ENCODE results near the gene OR2F1. TPM values are rescaled to one million over a fixed set of nuclear protein-coding genes. Genes with fewer than 3 reads are reported as not detected.
A peak's percentile ranks its signal among the peaks of the same experiment; 100 is the strongest.

OR2F1 gene, protein sequence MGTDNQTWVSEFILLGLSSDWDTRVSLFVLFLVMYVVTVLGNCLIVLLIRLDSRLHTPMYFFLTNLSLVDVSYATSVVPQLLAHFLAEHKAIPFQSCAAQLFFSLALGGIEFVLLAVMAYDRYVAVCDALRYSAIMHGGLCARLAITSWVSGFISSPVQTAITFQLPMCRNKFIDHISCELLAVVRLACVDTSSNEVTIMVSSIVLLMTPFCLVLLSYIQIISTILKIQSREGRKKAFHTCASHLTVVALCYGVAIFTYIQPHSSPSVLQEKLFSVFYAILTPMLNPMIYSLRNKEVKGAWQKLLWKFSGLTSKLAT
- total RNA-seq = not detected

DNA sequence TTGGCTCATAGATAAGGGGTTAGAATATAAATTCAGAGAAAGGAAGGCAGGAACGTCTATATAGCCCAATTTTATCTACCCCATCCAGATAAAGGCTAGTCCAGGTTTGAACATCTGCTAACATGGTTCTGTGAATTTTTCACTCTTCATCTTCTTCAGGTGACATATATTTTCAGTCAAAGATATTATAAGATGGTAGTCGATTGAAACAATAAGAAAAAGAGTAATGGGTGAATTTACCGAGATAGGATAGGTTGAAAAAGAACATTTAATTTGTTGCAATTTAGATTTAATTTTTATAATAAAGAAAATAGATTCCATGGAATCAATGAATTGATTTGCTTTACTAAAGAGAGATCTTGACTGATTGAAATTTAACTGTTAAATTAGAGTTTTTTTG lies at the start of gene OR2F1:
TSS of gene OR2F1 (plus strand) at position 301 of the 400 bp plus-strand sequence. CDS start 5,127 bp downstream, outside the sequence.
- ATAC-seq = no peak
- H3K4me3 Mint-ChIP-seq = no peak within 1 kb of the TSS
- no peaks in the 10 kb centered on the region for H3K9me3 Mint-ChIP-seq
- no peaks in the 10 kb centered on the region for H3K4me1 Mint-ChIP-seq (ENCODE audit: low read depth)
- DNase-seq = no peak
- peaks cover 20% of the 10 kb centered on the region for H3K27me3 Mint-ChIP-seq (ENCODE audit: low read depth)
- no peaks in the 10 kb centered on the region for H3K36me3 Mint-ChIP-seq (ENCODE audit: insufficient read depth)

DNA sequence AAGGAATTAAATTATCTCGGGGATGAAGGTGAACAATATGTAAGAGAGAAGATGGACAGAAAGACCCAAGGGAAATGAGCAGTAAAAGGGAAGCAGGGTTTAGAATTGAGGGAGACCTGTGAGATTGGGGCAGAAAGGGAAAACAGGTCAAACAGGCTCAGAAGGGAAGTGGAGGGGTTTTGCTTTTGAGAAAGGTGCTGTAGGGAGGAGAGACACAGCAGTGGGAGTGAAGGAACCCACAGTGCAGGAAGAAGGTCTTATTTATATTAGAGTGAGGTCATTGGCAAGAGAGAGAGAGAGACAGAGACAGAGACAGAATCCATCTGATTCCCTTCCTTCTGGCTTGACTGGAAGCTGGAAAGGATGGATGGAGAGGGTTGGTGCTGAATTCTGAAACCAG lies 49.1 kb upstream of the OR2F1 start:
- ATAC-seq = no peak
- Mint-ChIP-seq H3K27me3 (ENCODE audit: low read depth) (peaks cover 4% of the 10 kb centered on the region), H3K36me3 (ENCODE audit: insufficient read depth) (no peaks in the 10 kb centered on the region), H3K4me1 (ENCODE audit: low read depth) (peaks cover 16% of the 10 kb centered on the region), H3K9me3 (no peaks in the 10 kb centered on the region), H3K4me3 (no peak overlapping the region)
- no peak for DNase-seq

DNA sequence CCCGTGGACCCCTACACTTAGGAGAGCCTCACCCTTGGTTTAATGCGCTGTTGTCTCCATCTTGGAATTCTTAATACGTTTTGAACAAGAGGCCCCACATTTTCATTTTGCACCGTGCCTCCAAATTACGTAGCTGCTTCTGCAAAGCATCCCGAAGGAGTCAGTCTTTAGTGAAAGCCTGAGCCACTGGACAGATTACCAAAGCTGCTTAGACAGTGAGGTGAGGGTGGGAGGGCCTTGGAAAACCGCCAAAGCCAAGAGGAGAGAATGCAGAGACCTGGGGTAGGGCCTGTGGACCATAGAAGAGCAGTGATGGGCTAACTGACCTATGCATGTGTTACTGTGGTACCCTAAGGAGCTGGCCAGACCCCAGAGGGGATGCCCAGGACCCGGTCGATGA lies 48.5 kb upstream of the OR2F1 start:
- peaks cover 4% of the 10 kb centered on the region for H3K27me3 Mint-ChIP-seq (ENCODE audit: low read depth)
- H3K4me3 Mint-ChIP-seq = no peak overlapping the region
- no peak for DNase-seq
- no peaks in the 10 kb centered on the region for H3K9me3 Mint-ChIP-seq
- ATAC-seq = no peak
- no peaks in the 10 kb centered on the region for H3K36me3 Mint-ChIP-seq (ENCODE audit: insufficient read depth)
- H3K4me1 Mint-ChIP-seq (ENCODE audit: low read depth) = peaks cover 10% of the 10 kb centered on the region

DNA sequence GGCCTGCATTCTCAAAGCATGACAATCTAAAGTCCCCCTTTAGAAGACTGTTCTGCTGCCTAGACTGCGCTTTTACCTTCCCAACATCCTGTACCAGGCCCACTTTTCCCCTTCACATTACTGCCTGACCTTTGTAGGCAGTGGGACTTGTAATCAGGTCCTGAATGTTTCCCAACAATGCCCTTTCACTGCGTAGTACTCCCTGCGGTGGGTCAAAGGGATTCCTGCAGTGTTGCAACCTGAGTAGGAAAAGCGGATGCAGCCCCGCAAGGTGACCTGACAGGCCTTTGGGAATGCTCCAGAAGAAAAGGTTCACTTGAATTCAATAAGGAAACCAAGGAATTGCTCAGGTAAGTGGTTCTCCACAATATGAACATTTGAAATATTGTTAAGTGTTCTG lies 47.7 kb upstream of the OR2F1 start:
- Mint-ChIP-seq H3K36me3 (ENCODE audit: insufficient read depth) (no peaks in the 10 kb centered on the region), H3K27me3 (ENCODE audit: low read depth) (peaks cover 4% of the 10 kb centered on the region), H3K4me3 (no peak overlapping the region), H3K4me1 (ENCODE audit: low read depth) (peaks cover 5% of the 10 kb centered on the region), H3K9me3 (no peaks in the 10 kb centered on the region)
- ATAC-seq (no peak), DNase-seq (no peak)

DNA sequence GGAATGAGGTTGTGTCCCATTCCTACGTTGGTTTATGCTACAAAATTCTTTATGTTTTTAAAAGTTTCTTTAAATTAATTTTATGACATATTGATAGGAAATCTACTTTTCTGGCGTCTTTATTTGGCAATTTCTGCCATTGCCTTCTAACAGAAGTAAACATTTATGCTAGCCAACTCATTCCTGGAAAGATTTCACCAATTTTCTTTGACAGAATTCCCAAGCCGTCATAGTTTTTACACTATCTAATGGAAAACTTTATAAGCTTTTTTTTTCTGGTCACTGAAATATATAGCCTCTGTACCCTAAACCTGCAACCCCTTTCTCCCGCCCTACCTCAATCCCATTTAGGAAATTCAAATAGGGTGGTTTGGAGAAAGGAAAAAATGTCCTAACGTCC lies 46.5 kb upstream of the OR2F1 start:
- H3K36me3 Mint-ChIP-seq (ENCODE audit: insufficient read depth) = no peaks in the 10 kb centered on the region
- no peak overlapping the region for H3K4me3 Mint-ChIP-seq
- ATAC-seq (no peak), DNase-seq (no peak)
- no peaks in the 10 kb centered on the region for H3K9me3 Mint-ChIP-seq
- H3K27me3 Mint-ChIP-seq (ENCODE audit: low read depth) = peaks cover 4% of the 10 kb centered on the region
- no peaks in the 10 kb centered on the region for H3K4me1 Mint-ChIP-seq (ENCODE audit: low read depth)

DNA sequence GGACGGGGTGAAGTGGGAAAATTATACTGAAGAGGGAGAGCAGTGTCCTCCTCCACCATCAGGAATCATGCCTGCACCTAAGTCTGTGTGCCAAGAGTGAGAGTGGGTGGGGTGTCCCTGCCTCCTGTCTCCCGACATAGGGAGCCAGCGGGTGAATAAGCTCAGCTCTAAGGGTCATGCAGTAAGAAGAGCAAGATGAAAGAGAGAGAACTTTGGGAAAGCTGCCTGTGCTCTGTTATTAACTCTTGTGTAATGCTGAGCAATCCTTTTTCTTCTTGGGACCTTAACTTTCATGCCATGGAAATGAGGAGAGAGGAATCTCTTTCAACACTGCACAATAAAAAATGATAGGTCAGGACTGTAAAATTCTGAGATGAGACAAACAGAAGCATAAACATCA lies 44.8 kb upstream of the OR2F1 start:
- H3K4me3 Mint-ChIP-seq = no peak overlapping the region
- no peaks in the 10 kb centered on the region for H3K36me3 Mint-ChIP-seq (ENCODE audit: insufficient read depth)
- no peak for ATAC-seq
- no peaks in the 10 kb centered on the region for H3K4me1 Mint-ChIP-seq (ENCODE audit: low read depth)
- no peak for DNase-seq
- H3K9me3 Mint-ChIP-seq = no peaks in the 10 kb centered on the region
- peaks cover 3% of the 10 kb centered on the region for H3K27me3 Mint-ChIP-seq (ENCODE audit: low read depth)

DNA sequence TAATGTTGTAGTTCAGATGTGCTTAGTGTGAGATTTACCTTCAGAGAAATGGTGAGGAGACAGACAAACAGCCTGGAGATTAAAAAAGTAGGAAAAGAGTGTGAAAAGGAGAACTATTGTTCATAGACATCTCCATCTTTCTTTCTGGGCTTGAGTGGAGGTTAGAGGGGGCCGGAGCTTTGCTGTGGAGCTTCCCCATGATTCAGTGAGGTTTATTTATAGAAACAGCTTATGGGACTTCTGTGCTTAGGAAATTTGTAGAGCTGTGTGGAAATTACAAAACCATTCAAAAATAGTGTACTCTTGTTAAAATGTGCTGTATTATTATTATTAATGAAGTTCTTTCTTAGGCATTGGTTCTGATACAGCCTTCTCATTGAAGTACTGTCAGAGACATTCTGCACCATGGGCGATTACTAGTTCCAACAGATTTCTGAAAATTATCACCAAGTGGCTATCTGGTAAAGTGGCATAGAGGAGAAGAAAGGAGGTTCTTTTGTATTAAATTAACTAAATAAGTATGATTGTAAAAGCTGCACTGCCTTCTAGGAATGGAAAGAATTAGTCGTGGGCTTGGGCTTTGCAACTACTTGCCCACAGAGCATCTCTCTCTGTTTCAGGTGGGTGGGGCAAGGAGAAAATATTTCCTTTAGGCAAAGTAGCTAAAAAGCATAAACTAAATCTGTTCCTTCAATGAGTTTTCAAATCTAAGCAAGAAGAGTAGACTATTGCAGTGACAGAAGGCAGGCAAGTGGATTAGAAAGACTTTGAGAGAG lies 44.0 kb upstream of the OR2F1 start:
- peaks cover 8% of the 10 kb centered on the region for H3K27me3 Mint-ChIP-seq (ENCODE audit: low read depth)
- ATAC-seq = no peak
- no peaks in the 10 kb centered on the region for H3K9me3 Mint-ChIP-seq
- no peaks in the 10 kb centered on the region for H3K36me3 Mint-ChIP-seq (ENCODE audit: insufficient read depth)
- no peak for DNase-seq
- no peaks in the 10 kb centered on the region for H3K4me1 Mint-ChIP-seq (ENCODE audit: low read depth)
- H3K4me3 Mint-ChIP-seq = no peak overlapping the region

DNA sequence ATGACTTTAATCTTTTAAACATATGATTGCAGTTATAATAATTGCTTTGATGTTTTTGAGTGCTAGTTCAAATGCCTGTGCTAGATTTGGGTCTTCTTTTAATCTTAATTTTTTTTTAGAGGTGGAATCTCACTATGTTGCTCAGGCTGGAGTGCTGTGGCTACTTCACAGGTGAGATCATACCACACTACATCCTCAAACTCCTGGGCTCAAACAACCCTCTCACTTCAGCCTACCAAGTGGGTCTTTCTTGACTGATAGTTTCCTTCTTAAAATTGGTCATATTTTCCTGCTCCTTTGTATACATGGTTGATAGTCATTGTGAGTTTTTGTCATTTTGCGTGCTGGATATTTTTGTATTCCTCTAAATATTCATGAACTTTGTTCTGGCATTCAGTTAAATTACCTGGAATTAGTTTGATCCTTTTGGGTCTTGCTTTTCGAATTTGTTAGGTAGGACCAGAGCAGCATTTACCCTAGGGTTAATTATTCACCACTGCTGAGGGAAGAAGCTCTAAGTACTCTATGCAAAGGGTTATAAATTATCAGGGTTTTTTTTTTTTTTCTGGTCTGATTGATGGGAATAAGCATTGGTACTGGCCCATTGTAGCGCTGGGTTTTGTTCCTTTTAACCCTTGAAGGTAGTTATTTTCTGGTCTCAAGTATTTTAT lies 40.6 kb upstream of the OR2F1 start:
- no peaks in the 10 kb centered on the region for H3K36me3 Mint-ChIP-seq (ENCODE audit: insufficient read depth)
- H3K27me3 Mint-ChIP-seq (ENCODE audit: low read depth) = peaks cover 14% of the 10 kb centered on the region
- no peak overlapping the region for H3K4me3 Mint-ChIP-seq
- ATAC-seq = no peak
- H3K4me1 Mint-ChIP-seq (ENCODE audit: low read depth) = no peaks in the 10 kb centered on the region
- H3K9me3 Mint-ChIP-seq = no peaks in the 10 kb centered on the region
- DNase-seq = no peak

DNA sequence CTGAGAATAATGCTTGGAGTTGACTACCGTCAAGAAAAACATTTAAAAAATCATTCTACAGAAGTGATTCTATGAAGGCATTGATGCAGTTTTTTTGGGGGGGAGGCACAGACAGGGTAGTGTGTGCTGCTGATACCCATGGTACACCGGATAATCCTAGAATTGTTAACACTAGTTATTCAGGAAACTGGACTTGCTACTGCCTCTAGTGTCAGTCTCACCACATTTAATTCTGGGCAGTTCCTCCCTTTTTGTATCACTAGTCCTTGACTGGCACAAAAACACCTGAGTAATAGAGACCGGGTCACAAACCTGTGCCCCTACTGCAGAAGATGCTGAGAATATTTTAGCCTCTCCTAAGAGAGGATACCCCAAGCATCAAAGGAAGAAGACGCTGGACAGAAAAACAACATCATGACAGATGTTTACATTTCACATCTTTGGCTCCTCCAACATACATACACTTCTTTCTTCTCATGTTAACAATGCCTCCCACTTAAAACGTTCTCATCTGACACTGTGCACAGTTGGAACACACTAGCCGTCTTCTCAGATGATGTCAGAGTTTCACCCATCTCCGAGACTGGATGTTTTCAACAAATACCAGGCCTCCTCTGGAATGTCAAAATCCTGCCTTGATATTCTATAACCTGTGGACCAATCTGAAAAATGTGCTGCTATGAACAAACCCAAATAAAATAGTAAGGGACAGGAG lies 39.5 kb upstream of the OR2F1 start:
- H3K4me1 Mint-ChIP-seq (ENCODE audit: low read depth) = no peaks in the 10 kb centered on the region
- peaks cover 20% of the 10 kb centered on the region for H3K27me3 Mint-ChIP-seq (ENCODE audit: low read depth)
- no peaks in the 10 kb centered on the region for H3K9me3 Mint-ChIP-seq
- DNase-seq = no peak
- H3K36me3 Mint-ChIP-seq (ENCODE audit: insufficient read depth) = no peaks in the 10 kb centered on the region
- H3K4me3 Mint-ChIP-seq = no peak overlapping the region
- no peak for ATAC-seq

DNA sequence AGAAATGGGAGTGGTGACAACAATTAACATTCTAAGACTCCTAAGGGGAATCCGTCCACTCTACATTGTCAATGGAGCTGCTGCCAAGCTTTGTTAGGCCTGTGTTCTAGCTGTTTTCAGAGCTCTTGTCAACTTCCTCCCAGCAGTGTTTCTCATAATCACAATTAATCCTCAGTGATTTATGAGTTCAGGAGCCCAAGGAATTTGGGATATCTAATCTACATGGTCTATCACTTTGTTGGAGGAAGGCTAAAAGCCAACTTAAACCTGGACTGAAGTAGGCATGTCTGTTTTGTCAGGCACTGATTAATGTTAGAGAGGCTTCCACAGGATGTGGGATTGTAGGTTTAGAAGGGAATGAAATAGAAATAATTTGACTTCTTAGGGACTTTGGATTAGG lies 29.8 kb upstream of the OR2F1 start:
- no peaks in the 10 kb centered on the region for H3K9me3 Mint-ChIP-seq
- H3K4me3 Mint-ChIP-seq = no peak overlapping the region
- H3K4me1 Mint-ChIP-seq (ENCODE audit: low read depth) = no peaks in the 10 kb centered on the region
- no peaks in the 10 kb centered on the region for H3K36me3 Mint-ChIP-seq (ENCODE audit: insufficient read depth)
- peaks cover 23% of the 10 kb centered on the region for H3K27me3 Mint-ChIP-seq (ENCODE audit: low read depth)
- ATAC-seq (no peak), DNase-seq (no peak)

DNA sequence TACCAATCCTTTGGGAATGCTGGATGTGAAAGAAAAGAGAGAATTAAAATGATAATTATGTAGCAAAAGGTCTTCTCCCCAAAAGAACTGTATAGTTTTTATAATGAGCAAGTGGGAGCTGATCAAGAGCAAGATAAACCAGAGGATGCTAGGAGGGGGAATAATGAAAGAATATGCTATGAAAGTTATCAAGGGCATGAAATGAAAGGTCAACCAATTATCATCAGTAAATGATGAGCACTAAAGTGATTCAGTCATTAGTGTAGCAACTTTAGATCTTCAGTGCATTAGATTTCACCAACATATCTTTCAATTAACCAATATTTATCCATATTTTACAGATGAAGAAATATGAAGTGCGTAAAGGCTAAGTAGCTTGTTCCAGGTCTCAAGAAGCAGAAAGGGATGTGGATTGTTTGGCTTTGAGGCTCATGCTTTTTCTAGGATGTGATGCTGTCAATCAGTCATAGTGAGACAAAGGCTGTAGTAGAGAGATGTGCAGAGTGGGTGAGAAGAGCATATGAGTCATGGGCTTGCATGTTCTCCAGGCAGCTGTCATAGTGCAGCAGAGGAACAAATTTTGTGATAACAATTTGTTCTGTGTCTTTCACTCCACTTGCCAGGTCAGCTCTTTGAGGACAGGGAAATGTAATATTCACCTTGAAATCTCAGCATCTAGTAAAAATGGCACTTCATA lies 25.3 kb upstream of the OR2F1 start:
- no peaks in the 10 kb centered on the region for H3K4me1 Mint-ChIP-seq (ENCODE audit: low read depth)
- no peaks in the 10 kb centered on the region for H3K27me3 Mint-ChIP-seq (ENCODE audit: low read depth)
- no peak for DNase-seq
- no peak overlapping the region for H3K4me3 Mint-ChIP-seq
- ATAC-seq = peak; percentile 94 to 97
- peaks cover 6% of the 10 kb centered on the region for H3K9me3 Mint-ChIP-seq
- H3K36me3 Mint-ChIP-seq (ENCODE audit: insufficient read depth) = peaks cover 2% of the 10 kb centered on the region

DNA sequence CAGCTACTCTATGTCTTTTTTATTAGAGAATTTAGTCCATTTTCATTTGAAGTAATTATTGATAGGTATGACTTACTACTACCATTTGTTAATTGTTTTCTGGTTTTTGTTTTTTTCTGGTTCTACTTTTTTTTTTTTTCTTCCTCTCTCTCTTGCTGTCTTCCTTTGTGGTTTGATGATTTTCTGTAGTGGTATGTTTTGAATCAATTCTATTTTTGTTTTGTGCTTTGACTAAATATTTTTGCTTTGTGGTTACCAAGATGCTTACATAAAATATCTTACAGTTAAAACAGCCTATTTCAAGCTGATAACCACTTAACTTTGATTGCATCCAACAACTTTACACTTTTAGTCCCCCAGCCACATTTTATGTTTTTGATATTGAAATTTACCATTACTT lies 22.9 kb upstream of the OR2F1 start:
- no peak for DNase-seq
- H3K36me3 Mint-ChIP-seq (ENCODE audit: insufficient read depth) = peaks cover 2% of the 10 kb centered on the region
- no peak overlapping the region for H3K4me3 Mint-ChIP-seq
- peaks cover 9% of the 10 kb centered on the region for H3K9me3 Mint-ChIP-seq
- H3K27me3 Mint-ChIP-seq (ENCODE audit: low read depth) = no peaks in the 10 kb centered on the region
- no peak for ATAC-seq
- no peaks in the 10 kb centered on the region for H3K4me1 Mint-ChIP-seq (ENCODE audit: low read depth)

DNA sequence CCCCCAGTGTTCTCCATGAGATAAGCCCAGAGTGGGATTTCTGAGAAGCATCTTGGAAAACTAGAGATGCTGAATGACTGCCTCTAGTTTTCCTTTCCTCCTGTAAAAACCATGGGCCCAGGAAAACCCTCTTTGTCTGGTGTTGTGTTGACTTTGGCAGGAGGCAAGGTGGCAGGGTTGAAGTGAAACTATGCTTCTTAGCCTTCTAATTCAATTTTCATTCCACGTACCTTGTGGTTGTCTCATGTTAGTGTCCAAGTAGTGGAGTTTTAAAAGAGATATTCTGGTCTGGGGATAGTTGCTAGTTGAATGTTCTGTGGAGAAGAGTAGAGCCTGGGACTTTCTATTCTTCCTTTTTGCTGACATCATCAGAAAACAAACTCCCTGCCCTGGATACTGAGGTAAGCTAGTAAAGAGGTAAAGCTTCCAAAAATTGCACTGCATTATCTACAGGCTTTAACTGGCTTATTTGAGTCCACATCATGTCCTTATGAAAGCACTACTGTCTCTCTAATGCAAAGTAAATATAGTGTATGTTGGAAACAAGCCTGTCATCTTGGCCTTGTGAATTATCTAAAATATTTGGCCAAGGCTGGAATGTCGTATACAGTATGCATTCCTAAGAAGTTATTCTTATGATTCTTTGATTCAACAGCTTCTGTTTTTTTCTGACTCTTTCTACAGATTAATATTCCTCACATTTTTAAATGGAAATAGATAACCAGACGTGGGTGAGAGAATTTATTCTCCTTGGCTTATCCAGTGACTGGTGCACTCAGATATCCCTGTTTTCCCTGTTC lies 19.9 kb upstream of the OR2F1 start, which contains the start of gene OR2F2:
TSS of gene OR2F2 (plus strand) at position 708 of the 800 bp plus-strand sequence. CDS start at position 708, 0 bp downstream.
- H3K4me3 Mint-ChIP-seq = no peak within 1 kb of the TSS
- ATAC-seq = no peak

More for the DNA sequence above, 19.9 kb upstream of the OR2F1 start, which contains the start of gene OR2F2:
- Mint-ChIP-seq H3K36me3 (ENCODE audit: insufficient read depth) (peaks cover 2% of the 10 kb centered on the region), H3K4me1 (ENCODE audit: low read depth) (no peaks in the 10 kb centered on the region), H3K27me3 (ENCODE audit: low read depth) (no peaks in the 10 kb centered on the region), H3K9me3 (peaks cover 9% of the 10 kb centered on the region)
- DNase-seq = no peak
